Measurements from ENCODE around the gene ZNF516.

- no peak for TF ChIP-seq POLR2A (IDR thresholded peaks at IDR 0.05)
- no peak for TF ChIP-seq CTCF (IDR thresholded peaks at IDR 0.05)
- no peak for TF ChIP-seq EP300 (IDR thresholded peaks at IDR 0.05)
- TF ChIP-seq POLR2AphosphoS5 (IDR thresholded peaks at IDR 0.05) = no peak
Measured at GRCh38 chr18:76346490-76347130, 148.4 kb downstream of the ZNF516 start.
